Colon (tissue), 2 donors: ENCODE results near the gene GOLGA8T.
"Not testable (repeated sequence)": the region's sequence is repeated elsewhere in the genome, so short reads cannot be mapped to it uniquely, and the experiment has no call there.

Experiments
- FAIRE-seq: peaks from 2 replicates; lab custom pipeline; 2012; peaks lifted over from hg19 to GRCh38; lab: Jason Lieb, UNC
- donor health status: control.
- donor health status: control.

Gene GOLGA8T

DNA sequence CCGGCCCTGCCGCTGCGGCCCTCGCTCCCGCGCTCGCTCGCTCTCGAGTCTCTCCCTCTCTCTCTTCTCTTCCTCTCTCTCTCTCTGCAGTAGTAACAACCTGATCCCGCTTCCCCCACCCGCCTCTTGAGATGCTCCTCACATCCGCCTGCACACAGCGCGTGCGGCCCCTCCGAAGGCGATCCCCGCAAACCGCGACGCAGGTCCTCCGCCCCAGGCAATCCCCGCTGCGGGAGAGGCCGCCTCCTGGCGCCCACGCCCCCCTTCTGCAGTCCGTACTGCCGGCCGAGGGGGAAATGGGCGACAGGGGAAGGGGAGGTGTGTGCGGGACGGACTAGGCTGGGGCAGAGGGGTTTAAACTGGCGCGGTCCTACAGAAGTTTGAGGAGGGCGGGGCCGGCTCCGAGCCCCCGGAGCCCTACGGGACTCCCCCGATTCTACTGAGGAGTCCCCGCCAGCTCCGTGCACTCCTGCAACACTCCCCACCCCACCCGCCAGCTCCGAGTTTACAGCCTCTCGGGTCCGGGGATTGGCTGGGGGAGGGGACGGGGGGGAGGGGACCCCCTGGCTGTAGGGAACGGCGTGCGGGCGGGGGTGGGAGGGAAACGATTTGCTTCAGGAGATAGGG is 57.4 kb downstream of the GOLGA8T start:
- not testable (repeated sequence) for FAIRE-seq

DNA sequence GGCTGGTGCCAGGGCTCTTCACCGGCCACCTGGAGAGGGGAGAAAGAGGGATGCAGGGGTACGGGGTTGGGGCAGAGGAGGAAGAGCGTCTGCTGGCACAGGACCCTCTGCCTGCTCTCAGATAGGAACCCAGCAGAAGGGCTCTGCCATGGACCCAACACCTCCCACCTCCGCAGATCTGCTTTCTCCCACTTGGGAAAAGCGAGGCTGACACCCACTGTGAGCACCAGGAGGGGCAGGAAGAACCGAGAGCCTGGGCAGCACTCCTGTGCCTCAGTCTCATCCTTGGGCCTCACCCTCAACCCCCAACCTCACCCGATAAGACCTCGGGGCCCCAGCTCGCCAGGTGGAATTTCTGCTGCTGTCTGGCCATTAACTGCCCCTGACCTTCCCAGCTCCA is 58.0 kb downstream of the GOLGA8T start:
- not testable (repeated sequence) for FAIRE-seq
